Activated effector memory CD4-positive, alpha-beta T cell treated with Interleukin-2 at 50 U/mL for 16 hours (primary cell): Measurements from ENCODE around the gene MYO1D.

Experiments
- DNase-seq: peaks from one replicate; pipeline ENCODE4 v3.0.0-alpha.2; 2020

Gene MYO1D

GRCh38 chr17:32520737-32521404 is 356.1 kb downstream of the MYO1D start:
- no peak for DNase-seq

- peak; percentile 52 for DNase-seq
These were observed 356.7 kb downstream of the MYO1D start for GRCh38 chr17:32520104-32520701.

GRCh38 chr17:32519228-32520103 is 357.5 kb downstream of the MYO1D start:
- DNase-seq: peak; percentile 76

GRCh38 chr17:32518646-32519227 is 358.2 kb downstream of the MYO1D start:
- DNase-seq: no peak

- DNase-seq: no peak
These were observed 358.9 kb downstream of the MYO1D start for GRCh38 chr17:32517982-32518381.

GRCh38 chr17:32516940-32517701 is 359.8 kb downstream of the MYO1D start:
- DNase-seq: no peak

- DNase-seq: no peak
These were observed 360.5 kb downstream of the MYO1D start for GRCh38 chr17:32516450-32516849.

- no peak for DNase-seq
These were observed 361.1 kb downstream of the MYO1D start for GRCh38 chr17:32515677-32516383.

GRCh38 chr17:32514606-32515005 is 362.3 kb downstream of the MYO1D start:
- no peak for DNase-seq

GRCh38 chr17:32513579-32513978 is 363.3 kb downstream of the MYO1D start:
- DNase-seq: no peak

- DNase-seq: no peak
These were observed 364.6 kb downstream of the MYO1D start for GRCh38 chr17:32512328-32512727.

GRCh38 chr17:32510466-32510865 is 366.5 kb downstream of the MYO1D start:
- no peak for DNase-seq

GRCh38 chr17:32508926-32509325 is 368.0 kb downstream of the MYO1D start:
- no peak for DNase-seq

GRCh38 chr17:32504166-32504990 is 372.5 kb downstream of the MYO1D start:
- DNase-seq: no peak

GRCh38 chr17:32503251-32504165 is 373.4 kb downstream of the MYO1D start:
- DNase-seq: peak; percentile 40

GRCh38 chr17:32502710-32503109 is 374.2 kb downstream of the MYO1D start:
- no peak for DNase-seq

- DNase-seq: no peak
These were observed 374.9 kb downstream of the MYO1D start for GRCh38 chr17:32502013-32502412.

- DNase-seq: no peak
These were observed 378.5 kb downstream of the MYO1D start for GRCh38 chr17:32498391-32498790.

- no peak for DNase-seq
These were observed 379.3 kb downstream of the MYO1D start for GRCh38 chr17:32497431-32498205.
